ENCODE results near the gene USHBP1.
"Not testable (repeated sequence)": the region's sequence is repeated elsewhere in the genome, so short reads cannot be mapped to it uniquely, and the experiment has no call there.

USHBP1 gene

DNA sequence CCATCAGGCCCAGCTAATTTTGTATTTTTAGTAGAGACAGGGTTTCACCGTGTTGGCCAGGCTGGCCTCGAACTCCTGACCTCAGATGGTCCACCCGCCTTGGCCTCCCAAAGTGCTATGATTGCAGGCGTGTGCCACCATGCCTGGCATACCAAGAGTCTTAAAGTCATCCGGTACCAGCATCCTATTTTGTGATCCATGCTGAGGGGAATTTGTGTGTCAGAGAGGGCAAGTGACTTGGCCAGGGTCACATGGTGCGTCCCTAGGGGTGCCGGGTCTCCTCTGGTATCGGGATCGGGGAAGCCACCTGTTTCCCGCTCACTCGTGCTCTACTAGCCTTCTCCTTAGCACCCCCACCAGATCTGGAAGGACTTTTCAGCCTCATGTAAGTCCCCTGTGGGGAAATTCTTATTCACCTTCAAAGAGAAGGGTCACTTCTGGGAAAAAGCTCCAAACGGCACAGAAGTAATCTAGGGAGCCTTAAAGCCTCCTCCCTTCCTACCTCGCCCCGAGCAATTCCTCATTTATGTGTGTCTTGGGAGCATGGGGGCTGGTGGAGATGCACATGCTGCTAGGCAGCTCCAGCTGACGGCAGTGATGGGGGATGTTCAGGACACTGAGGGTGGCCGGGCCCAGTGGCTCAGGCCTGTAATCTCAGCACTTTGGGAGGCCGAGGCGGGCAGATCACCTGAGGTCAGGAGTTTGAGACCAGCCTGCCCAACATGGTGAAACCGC lies 11.1 kb upstream of the USHBP1 start:
- Histone ChIP-seq H3K36me3 (ENCODE audit: low read length) (no peaks in the 10 kb centered on the region), H3K4me3 (ENCODE audit: insufficient read depth, low read length, poor library complexity, severe bottlenecking) (no peak overlapping the region), H2AFZ (ENCODE audit: low read depth, low read length, severe bottlenecking) (no peak overlapping the region), H3K27ac (ENCODE audit: low read depth, low read length) (no peak overlapping the region), H3K4me2 (ENCODE audit: low read depth, low read length, poor library complexity, severe bottlenecking) (no peak overlapping the region), H3F3A (ENCODE audit: insufficient read depth) (peaks cover 8% of the 10 kb centered on the region), H4K20me1 (ENCODE audit: low read depth, low read length) (no peaks in the 10 kb centered on the region), H3K27me3 (ENCODE audit: low read length) (no peaks in the 10 kb centered on the region), H3K9me2 (replicated peaks; ENCODE audit: insufficient read depth, low read length) (no peaks in the 10 kb centered on the region), H3K79me2 (ENCODE audit: insufficient read depth, low read length) (no peaks in the 10 kb centered on the region), H3K9me3 (ENCODE audit: insufficient read depth, low read length) (no peaks in the 10 kb centered on the region), H3K9ac (ENCODE audit: low read length) (no peak overlapping the region)
- TF ChIP-seq, protein P1, sequence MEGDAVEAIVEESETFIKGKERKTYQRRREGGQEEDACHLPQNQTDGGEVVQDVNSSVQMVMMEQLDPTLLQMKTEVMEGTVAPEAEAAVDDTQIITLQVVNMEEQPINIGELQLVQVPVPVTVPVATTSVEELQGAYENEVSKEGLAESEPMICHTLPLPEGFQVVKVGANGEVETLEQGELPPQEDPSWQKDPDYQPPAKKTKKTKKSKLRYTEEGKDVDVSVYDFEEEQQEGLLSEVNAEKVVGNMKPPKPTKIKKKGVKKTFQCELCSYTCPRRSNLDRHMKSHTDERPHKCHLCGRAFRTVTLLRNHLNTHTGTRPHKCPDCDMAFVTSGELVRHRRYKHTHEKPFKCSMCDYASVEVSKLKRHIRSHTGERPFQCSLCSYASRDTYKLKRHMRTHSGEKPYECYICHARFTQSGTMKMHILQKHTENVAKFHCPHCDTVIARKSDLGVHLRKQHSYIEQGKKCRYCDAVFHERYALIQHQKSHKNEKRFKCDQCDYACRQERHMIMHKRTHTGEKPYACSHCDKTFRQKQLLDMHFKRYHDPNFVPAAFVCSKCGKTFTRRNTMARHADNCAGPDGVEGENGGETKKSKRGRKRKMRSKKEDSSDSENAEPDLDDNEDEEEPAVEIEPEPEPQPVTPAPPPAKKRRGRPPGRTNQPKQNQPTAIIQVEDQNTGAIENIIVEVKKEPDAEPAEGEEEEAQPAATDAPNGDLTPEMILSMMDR (IDR thresholded peaks at IDR 0.05; ENCODE audit: insufficient read depth, low read length, poor library complexity, severe bottlenecking) = no peak
- TF ChIP-seq EZH2phosphoT487 (conservative IDR thresholded peaks at IDR 0.05; ENCODE audit: low read length) = no peak

DNA sequence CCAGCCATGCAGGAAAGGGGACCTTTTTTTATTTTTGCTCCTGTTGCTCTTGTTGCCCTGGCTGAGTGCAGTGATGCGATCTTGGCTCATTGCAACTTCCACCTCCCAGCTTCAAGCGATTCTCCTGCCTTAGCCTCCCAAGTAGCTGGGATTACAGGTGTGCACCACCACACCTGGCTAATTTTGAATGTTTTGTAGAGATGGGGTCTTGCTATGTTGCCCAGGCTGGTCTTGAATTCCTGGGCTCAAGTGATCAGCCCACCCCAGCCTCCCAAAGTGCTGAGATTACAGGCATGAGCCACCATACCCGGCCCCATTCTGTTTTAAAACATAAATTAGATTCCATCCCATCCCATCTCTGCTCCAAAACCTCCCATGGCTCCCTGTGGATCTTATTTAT lies 10.3 kb upstream of the USHBP1 start:
- H3K27me3 ChIP-seq (ENCODE audit: low read length); H3K36me3 ChIP-seq (ENCODE audit: low read length); H3K4me2 ChIP-seq (ENCODE audit: low read depth, low read length, poor library complexity, severe bottlenecking); H3F3A ChIP-seq (ENCODE audit: insufficient read depth); H3K27ac ChIP-seq (ENCODE audit: low read depth, low read length); H3K79me2 ChIP-seq (ENCODE audit: insufficient read depth, low read length); H3K9ac ChIP-seq (ENCODE audit: low read length); H3K4me3 ChIP-seq (ENCODE audit: insufficient read depth, low read length, poor library complexity, severe bottlenecking); H3K9me2 ChIP-seq (replicated peaks; ENCODE audit: insufficient read depth, low read length); H2AFZ ChIP-seq (ENCODE audit: low read depth, low read length, severe bottlenecking); H3K9me3 ChIP-seq (ENCODE audit: insufficient read depth, low read length); H4K20me1 ChIP-seq (ENCODE audit: low read depth, low read length): not testable (repeated sequence)

DNA sequence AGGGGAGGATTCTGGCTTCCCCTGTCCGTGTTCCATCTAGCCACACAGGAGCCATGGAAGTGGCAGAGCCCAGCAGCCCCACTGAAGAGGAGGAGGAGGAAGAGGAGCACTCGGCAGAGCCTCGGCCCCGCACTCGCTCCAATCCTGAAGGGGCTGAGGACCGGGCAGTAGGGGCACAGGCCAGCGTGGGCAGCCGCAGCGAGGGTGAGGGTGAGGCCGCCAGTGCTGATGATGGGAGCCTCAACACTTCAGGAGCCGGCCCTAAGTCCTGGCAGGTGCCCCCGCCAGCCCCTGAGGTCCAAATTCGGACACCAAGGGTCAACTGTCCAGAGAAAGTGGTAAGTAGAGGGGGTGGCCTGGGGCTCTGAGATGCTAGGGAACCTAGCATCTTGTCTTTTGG lies 4.2 kb upstream of the USHBP1 start:
- no peak overlapping the region for H3K4me2 ChIP-seq (ENCODE audit: low read depth, low read length, poor library complexity, severe bottlenecking)
- H3K27me3 ChIP-seq (ENCODE audit: low read length) = no peaks in the 10 kb centered on the region
- peaks cover 12% of the 10 kb centered on the region; the same call in 1 of the 2 replicates for H3K79me2 ChIP-seq (ENCODE audit: insufficient read depth, low read length)
- peaks cover 9% of the 10 kb centered on the region for H3F3A ChIP-seq (ENCODE audit: insufficient read depth)
- TF ChIP-seq, protein P1 (IDR thresholded peaks at IDR 0.05; ENCODE audit: insufficient read depth, low read length, poor library complexity, severe bottlenecking) = no peak
- no peak for TF ChIP-seq EZH2phosphoT487 (conservative IDR thresholded peaks at IDR 0.05; ENCODE audit: low read length)
- H3K4me3 ChIP-seq (ENCODE audit: insufficient read depth, low read length, poor library complexity, severe bottlenecking) = no peak overlapping the region
- no peaks in the 10 kb centered on the region for H3K9me2 ChIP-seq (replicated peaks; ENCODE audit: insufficient read depth, low read length)
- no peaks in the 10 kb centered on the region for H3K9me3 ChIP-seq (ENCODE audit: insufficient read depth, low read length)
- peak overlapping the region; percentile 79; the same call in 1 of the 2 replicates for H3K9ac ChIP-seq (ENCODE audit: low read length)
- H4K20me1 ChIP-seq (ENCODE audit: low read depth, low read length) = no peaks in the 10 kb centered on the region
- H2AFZ ChIP-seq (ENCODE audit: low read depth, low read length, severe bottlenecking) = no peak overlapping the region
- no peaks in the 10 kb centered on the region for H3K36me3 ChIP-seq (ENCODE audit: low read length)
- H3K27ac ChIP-seq (ENCODE audit: low read depth, low read length) = no peak overlapping the region

GRCh38 chr19:17266975-17267788 lies 2.6 kb upstream of the USHBP1 start, which contains the start of gene BABAM1:
TSS of gene BABAM1 (plus strand) at chr19:17267443. CDS start at chr19:17268807, 1,364 bp downstream.
- H4K20me1 ChIP-seq (ENCODE audit: low read depth, low read length) = no peaks in the 10 kb centered on the region
- no peaks in the 10 kb centered on the region for H3K9me2 ChIP-seq (replicated peaks; ENCODE audit: insufficient read depth, low read length)
- H3K79me2 ChIP-seq (ENCODE audit: insufficient read depth, low read length) = peaks cover 12% of the 10 kb centered on the region; the same call in 1 of the 2 replicates
- peak within 1 kb of the TSS; percentile 97 for H3K4me2 ChIP-seq (ENCODE audit: low read depth, low read length, poor library complexity, severe bottlenecking)
- peak within 1 kb of the TSS; percentile 79 for H3K9ac ChIP-seq (ENCODE audit: low read length)
- H3K36me3 ChIP-seq (ENCODE audit: low read length) = no peaks in the 10 kb centered on the region
- H3K27ac ChIP-seq (ENCODE audit: low read depth, low read length) = peak within 1 kb of the TSS; percentile 98
- H3K27me3 ChIP-seq (ENCODE audit: low read length) = no peaks in the 10 kb centered on the region
- peak within 1 kb of the TSS; percentile 80 for H3K4me3 ChIP-seq (ENCODE audit: insufficient read depth, low read length, poor library complexity, severe bottlenecking)
- TF ChIP-seq, protein P1 (IDR thresholded peaks at IDR 0.05; ENCODE audit: insufficient read depth, low read length, poor library complexity, severe bottlenecking) = no peak
- no peak for TF ChIP-seq EZH2phosphoT487 (conservative IDR thresholded peaks at IDR 0.05; ENCODE audit: low read length)
- peaks cover 13% of the 10 kb centered on the region for H3F3A ChIP-seq (ENCODE audit: insufficient read depth)
- no peaks in the 10 kb centered on the region for H3K9me3 ChIP-seq (ENCODE audit: insufficient read depth, low read length)
- H2AFZ ChIP-seq (ENCODE audit: low read depth, low read length, severe bottlenecking) = peak within 1 kb of the TSS; percentile 29
